HG02973 (cell line): Measurements from ENCODE around the gene GLS.
A peak's percentile ranks its signal among the peaks of the same experiment; 100 is the strongest.

Experiments
- ATAC-seq: cut with Tn5 transposase; IDR thresholded peaks from one replicate; pipeline ENCODE4 v1.9.1; 2021; ENCODE audit warnings: moderate library complexity; ENCODE audit not compliant: unreplicated experiment

Gene GLS

DNA sequence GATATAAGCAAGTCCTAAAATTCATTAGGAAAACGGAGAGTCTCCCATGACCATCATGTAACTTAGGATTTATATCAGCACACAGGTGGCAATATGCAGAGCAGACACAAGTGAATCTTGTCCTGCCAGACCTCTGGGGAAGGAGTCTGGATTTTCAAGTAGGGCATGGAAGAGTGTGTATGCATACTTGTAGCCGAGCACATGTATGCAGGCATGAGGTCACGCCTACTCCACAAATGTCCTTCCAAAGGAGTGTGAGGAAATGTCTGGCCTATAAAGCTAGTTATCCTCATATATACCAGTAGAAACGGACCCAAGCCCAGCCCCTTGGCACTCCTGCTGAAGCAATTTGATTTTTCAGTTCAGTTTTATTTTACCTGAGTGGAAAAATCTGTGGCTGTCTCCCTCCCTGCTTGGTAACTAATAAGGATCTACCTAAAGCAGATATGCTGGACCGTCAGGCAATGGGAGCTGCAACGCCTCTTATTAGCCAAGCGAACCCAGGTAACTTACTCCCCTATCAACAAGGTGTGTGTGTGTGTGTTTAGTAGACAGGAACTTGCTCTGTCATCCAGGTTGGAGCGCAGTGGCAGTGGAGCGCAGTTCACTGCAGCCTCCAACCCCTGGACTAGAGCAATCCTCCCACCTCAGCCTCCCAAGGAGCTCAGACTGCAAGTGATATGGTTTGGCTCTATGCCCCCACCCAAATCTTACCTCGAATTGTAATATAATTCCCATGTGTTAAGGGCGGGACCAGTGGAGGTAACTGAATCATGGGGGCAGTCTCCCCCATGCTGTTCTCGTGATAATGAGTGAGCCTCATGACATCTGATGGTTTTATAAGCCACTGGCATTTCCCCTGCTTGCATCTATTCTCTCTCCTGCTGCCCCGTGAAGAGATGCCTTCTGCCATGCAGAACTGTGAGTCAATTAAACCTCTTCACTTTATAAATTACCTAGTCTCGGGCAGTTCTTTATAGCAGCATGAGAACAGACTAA is 130.6 kb downstream of the GLS start:
- no peak for ATAC-seq

DNA sequence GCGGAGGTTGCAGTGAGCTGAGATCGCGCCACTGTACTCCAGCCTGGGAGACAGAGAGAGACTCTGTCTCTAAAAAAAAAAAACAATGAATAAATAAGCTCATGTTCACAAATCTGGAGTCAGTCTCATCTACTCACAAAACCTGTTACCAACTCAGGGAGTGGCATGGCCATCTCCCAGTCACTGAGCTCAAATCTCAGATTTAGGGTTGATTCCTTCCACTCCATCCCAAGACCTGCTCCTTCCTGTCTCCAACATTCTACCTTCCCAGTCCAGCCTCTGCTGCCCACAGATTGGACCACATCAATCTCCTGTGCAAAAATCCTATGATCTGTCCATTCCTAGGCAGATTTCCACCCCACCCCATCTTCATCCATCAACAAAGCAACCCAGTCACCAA is 131.7 kb downstream of the GLS start:
- ATAC-seq = no peak

DNA sequence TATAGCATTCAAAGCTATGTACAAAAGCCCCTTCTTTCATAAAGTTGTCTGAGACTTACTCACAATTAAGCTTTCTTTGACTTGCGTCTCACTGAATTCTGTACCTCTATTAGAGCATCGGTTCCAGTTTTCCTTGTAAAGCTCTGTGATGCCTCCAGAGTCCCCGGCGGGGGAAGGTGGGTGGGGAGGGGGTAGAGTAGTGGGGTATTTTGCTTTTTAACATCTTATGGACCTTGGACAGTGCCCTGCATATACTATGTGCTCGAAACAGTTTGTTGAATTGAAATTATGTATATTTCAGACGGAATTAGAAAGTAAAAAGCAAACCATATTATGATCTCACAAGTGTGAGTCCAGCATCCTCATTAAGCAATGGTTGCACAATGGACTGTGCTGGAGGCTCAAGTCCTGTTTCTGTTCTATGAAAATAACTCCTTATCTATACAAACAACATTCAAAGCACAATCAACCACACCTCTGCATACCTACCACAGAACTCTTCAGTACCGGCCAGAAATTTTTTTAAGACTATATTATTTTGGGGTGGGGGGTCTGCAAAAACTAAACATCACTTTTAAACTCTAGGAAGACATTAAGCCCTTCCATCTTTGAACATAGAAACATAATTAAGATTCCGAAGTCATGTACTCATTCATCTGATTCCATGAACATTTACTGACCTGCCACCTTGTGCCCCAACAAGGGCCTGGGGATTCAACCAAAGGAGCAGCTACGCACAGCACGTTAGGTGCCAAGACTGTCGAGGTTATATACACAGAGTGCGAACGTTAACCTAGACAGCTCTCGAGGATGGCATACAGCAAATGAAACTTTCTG is 132.4 kb downstream of the GLS start:
- no peak for ATAC-seq

DNA sequence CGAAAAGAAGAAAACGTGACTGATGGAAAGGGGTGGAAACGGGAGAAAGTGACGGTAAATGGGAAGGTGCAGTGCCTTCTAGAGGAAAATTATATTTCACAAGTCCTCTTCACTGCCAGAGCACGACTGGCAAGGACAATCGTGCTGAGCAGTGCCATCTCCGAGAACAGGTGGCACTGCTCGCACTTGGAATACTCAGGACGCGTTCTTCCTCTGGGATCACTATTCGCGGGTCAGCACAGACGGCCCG is 133.0 kb downstream of the GLS start:
- no peak for ATAC-seq

DNA sequence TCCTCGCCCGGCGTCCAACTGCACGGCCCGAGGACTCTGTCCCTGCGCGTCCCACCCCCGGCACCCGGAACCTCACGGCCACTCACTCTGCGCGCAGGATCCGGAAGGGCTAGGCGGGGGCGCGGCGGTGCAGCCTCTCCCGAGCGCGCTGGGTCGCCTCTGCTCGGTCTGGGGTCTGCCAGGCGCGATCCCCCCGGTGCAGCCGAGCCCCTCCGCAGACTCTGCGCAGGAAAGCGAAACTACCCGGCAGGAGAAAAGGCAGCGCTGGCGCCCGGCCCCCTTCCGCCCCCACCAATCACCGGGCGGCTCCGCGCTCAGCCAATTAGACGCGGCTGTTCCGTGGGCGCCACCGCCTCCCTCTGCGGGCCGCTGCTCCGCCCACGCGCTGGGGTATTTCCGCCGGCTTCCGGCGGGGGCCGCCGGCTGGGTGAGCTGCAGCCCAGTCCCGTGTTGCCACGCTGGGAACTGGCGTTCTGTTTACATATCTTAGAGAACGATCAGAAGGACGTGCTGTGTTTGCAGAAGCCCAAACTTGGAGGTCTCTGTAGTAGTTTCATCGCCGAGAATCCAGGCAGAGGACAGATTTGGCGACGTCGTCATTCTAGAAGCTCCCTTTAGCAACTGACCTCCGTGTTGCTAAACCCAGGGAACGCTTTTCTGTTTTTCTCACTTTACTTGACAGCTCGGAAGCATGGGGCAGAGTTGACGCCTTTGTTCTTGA is 133.5 kb downstream of the GLS start, which contains the start of gene STAT1:
Gene STAT1 (minus strand): TSS at position 240 of the 721 bp plus-strand sequence. CDS start 4,168 bp downstream, outside the sequence.
- peak; percentile 81 for ATAC-seq

DNA sequence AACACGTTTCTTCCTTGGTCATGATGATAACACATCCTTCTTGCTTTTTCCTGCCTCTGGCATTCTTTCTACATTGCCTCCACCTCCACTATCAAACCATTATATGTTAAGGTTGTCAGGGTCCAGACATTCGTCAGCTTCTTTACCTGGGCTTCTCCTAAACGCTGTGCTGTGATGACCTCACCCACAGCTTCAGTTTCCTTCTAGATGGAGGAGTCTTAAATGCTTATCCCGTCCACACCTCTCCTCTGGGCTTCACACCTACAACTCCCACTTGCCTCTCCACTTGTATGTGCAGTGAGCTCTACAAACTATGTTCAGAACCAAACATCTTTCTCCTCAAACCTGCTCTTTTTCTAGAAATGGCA is 134.0 kb downstream of the GLS start:
- no peak for ATAC-seq
